Naive B cell (primary cell): Measurements from ENCODE around the gene LRRTM4. TPM values are rescaled to one million over a fixed set of nuclear protein-coding genes. Genes with fewer than 3 reads are reported as not detected.

ENCODE experiments used
- ATAC-seq, 2 donors: fragments of 150-1000 bp; cut with Tn5 transposase; 2 replicates each; pipeline ENCODE4 v1.10.0; 2021; ENCODE audit warnings: low read depth in 2 of 2, mild to moderate bottlenecking in 2 of 2, moderate library complexity in 2 of 2
- DNase-seq: peaks from one replicate; pipeline ENCODE4 v3.0.0; 2022
- H3K27ac Mint-ChIP-seq, 6 donors: one replicate each; pipeline ENCODE4 v1.8.0; 2020 to 2022; ENCODE audit warnings: mild to moderate bottlenecking in 6 of 6, mixed read lengths in 6 of 6, moderate library complexity in 5 of 6, inconsistent platforms in 2 of 6
- H3K27me3 Mint-ChIP-seq, 3 donors: one replicate each; pipeline ENCODE4 v1.8.0; 2021 to 2022; ENCODE audit warnings: mixed read lengths in 3 of 3, mild to moderate bottlenecking in 1 of 3
- H3K36me3 Mint-ChIP-seq, 2 donors: one replicate each; pipeline ENCODE4 v1.8.0; 2020 to 2022; ENCODE audit warnings: mixed read lengths in 2 of 2, inconsistent platforms in 1 of 2, mild to moderate bottlenecking in 1 of 2
- H3K4me1 Mint-ChIP-seq, 3 donors: one replicate each; pipeline ENCODE4 v1.8.0; 2020 to 2022; ENCODE audit warnings: mixed read lengths in 3 of 3, inconsistent platforms in 1 of 3, mild to moderate bottlenecking in 1 of 3, moderate library complexity in 1 of 3
- H3K4me3 Mint-ChIP-seq, 8 donors: one replicate each; pipeline ENCODE4 v1.8.0; 2020 to 2022; ENCODE audit warnings: mild to moderate bottlenecking in 8 of 8, mixed read lengths in 8 of 8, moderate library complexity in 8 of 8, inconsistent platforms in 2 of 8
- H3K9me3 Mint-ChIP-seq, 7 donors: one replicate each; pipeline ENCODE4 v1.8.0; 2020 to 2022; ENCODE audit warnings: mixed read lengths in 7 of 7, mild to moderate bottlenecking in 5 of 7, inconsistent platforms in 2 of 7, moderate library complexity in 1 of 7
- polyA plus RNA-seq, 6 donors: library from polyadenylated mRNA; unstranded; fragments of 300-500 nt; fragmentation: Illumina TruSeq; gene quantifications; one replicate each; pipeline ENCODE4 v1.2.3, GENCODE V29; 2021; ENCODE audit warnings: low read depth in 6 of 6

Gene LRRTM4
- polyA plus RNA-seq, 6 donors from 2014 or later: not detected

- Mint-ChIP-seq H3K36me3 (no peaks in the 10 kb centered on the region), H3K4me3 (no peak overlapping the region), H3K27me3 (no peaks in the 10 kb centered on the region), H3K9me3 (peaks cover 0 to 6% (median 0%) of the 10 kb centered on the region in 7 donors), H3K27ac (peak overlapping the region in 1 of 6 donors; percentile 52), H3K4me1 (no peaks in the 10 kb centered on the region)
- ATAC-seq (no peak), DNase-seq (no peak)
Observed at GRCh38 chr2:76953733-76954347, 568.3 kb downstream of the LRRTM4 start.

- Mint-ChIP-seq H3K27me3 (no peaks in the 10 kb centered on the region), H3K4me3 (no peak overlapping the region), H3K4me1 (no peaks in the 10 kb centered on the region), H3K36me3 (no peaks in the 10 kb centered on the region), H3K9me3 (peaks cover 0 to 10% (median 0%) of the 10 kb centered on the region in 7 donors), H3K27ac (no peak overlapping the region)
- DNase-seq (no peak), ATAC-seq (no peak)
Observed at GRCh38 chr2:76946631-76947145, 575.5 kb downstream of the LRRTM4 start.

GRCh38 chr2:76940559-76940958, 581.6 kb downstream of the LRRTM4 start:
- Mint-ChIP-seq H3K36me3 (no peaks in the 10 kb centered on the region), H3K4me3 (no peak overlapping the region), H3K9me3 (peaks cover 0 to 12% (median under 1%) of the 10 kb centered on the region in 7 donors), H3K27ac (no peak overlapping the region), H3K4me1 (no peaks in the 10 kb centered on the region), H3K27me3 (no peaks in the 10 kb centered on the region)
- no peak for ATAC-seq
- DNase-seq: no peak

DNA sequence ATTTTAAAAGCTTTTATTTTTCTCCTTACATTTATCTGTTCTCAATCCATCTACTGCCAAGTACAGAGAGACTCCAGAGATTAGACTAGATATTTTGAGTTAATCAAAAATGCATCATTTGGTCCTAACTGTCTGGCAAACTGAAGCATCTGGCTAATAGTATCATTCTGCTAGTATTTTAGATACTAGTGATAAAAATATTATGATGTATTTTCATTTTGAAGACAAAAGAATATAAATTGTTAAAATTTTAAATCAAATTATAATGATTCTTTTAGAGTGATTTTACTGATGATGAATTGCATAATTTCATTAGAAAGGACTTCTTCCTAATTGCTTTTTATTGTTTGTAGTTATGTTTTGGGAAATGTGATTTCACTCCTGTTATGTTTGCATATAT, 584.0 kb downstream of the LRRTM4 start:
- Mint-ChIP-seq H3K9me3 (peaks cover 0 to 4% (median 0%) of the 10 kb centered on the region in 7 donors), H3K4me3 (no peak overlapping the region), H3K36me3 (no peaks in the 10 kb centered on the region), H3K4me1 (no peaks in the 10 kb centered on the region), H3K27me3 (no peaks in the 10 kb centered on the region), H3K27ac (no peak overlapping the region)
- DNase-seq: no peak
- ATAC-seq: no peak

- no peak overlapping the region for H3K27ac Mint-ChIP-seq
Observed at GRCh38 chr2:76932550-76932949, 589.6 kb downstream of the LRRTM4 start.

GRCh38 chr2:76930056-76930744, 592.0 kb downstream of the LRRTM4 start:
- Mint-ChIP-seq H3K4me3 (no peak overlapping the region), H3K4me1 (no peaks in the 10 kb centered on the region), H3K9me3 (peaks cover 0 to 3% (median 0%) of the 10 kb centered on the region in 7 donors), H3K27ac (no peak overlapping the region), H3K27me3 (no peaks in the 10 kb centered on the region), H3K36me3 (no peaks in the 10 kb centered on the region)
- DNase-seq: no peak
- ATAC-seq: no peak

More at GRCh38 chr2:76932550-76932949, 589.6 kb downstream of the LRRTM4 start:
- no peaks in the 10 kb centered on the region for H3K4me1 Mint-ChIP-seq
- no peaks in the 10 kb centered on the region for H3K36me3 Mint-ChIP-seq
- peaks cover 0 to 3% (median 0%) of the 10 kb centered on the region in 7 donors for H3K9me3 Mint-ChIP-seq
- DNase-seq (no peak), ATAC-seq (no peak)
- no peak overlapping the region for H3K4me3 Mint-ChIP-seq
- no peaks in the 10 kb centered on the region for H3K27me3 Mint-ChIP-seq

DNA sequence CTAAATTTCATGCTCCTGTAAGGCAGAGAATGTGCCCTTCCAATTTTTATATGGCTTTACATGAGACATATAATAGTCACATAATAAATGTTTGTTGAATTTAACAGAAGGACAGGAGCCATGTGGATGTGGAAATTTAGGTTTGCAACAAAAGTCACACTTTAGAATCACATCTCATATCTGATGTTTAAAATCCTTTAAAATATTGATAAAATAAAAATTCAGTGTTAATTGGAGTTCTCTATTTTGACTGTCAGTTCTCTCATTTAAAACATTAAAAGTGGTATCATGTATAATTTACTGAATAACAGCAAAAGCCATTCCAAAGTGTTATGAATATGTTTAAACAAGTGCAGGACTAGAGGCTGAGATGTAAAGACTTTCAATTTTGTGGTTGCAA, 594.1 kb downstream of the LRRTM4 start:
- Mint-ChIP-seq H3K27me3 (no peaks in the 10 kb centered on the region), H3K4me3 (no peak overlapping the region), H3K27ac (no peak overlapping the region), H3K36me3 (no peaks in the 10 kb centered on the region), H3K9me3 (peaks cover 0 to 8% (median 0%) of the 10 kb centered on the region in 7 donors), H3K4me1 (no peaks in the 10 kb centered on the region)
- no peak for DNase-seq
- ATAC-seq: no peak

DNA sequence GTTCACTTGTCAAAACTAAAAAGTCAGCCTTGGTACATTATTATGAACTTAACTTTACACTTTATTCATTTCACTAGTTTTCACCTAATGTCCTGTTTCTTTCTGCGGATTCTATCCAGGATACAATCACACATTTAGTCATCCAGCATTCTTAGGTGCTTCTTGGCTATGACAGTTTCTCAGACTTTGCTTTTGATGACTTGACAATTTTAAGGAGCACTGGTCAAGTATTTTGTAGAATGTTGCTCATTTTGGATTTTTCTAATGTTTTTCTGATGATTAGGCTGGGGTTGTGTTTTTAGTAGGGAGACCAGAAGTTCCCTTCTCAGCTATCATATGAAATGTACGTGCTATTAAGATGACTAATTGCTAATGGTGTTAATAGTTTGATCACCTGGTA, 601.2 kb downstream of the LRRTM4 start:
- Mint-ChIP-seq H3K9me3 (peaks cover 0 to 12% (median 0%) of the 10 kb centered on the region in 7 donors), H3K4me1 (no peaks in the 10 kb centered on the region), H3K36me3 (no peaks in the 10 kb centered on the region), H3K27ac (no peak overlapping the region), H3K27me3 (no peaks in the 10 kb centered on the region), H3K4me3 (no peak overlapping the region)
- DNase-seq (no peak), ATAC-seq (no peak)

- no peaks in the 10 kb centered on the region for H3K36me3 Mint-ChIP-seq
- no peak for ATAC-seq
- peaks cover 0 to 9% (median 4%) of the 10 kb centered on the region in 7 donors for H3K9me3 Mint-ChIP-seq
- no peak overlapping the region for H3K4me3 Mint-ChIP-seq
- no peaks in the 10 kb centered on the region for H3K4me1 Mint-ChIP-seq
- DNase-seq: no peak
- H3K27me3 Mint-ChIP-seq: no peaks in the 10 kb centered on the region
- H3K27ac Mint-ChIP-seq: no peak overlapping the region
Observed at GRCh38 chr2:76895469-76895868, 626.7 kb downstream of the LRRTM4 start.

DNA sequence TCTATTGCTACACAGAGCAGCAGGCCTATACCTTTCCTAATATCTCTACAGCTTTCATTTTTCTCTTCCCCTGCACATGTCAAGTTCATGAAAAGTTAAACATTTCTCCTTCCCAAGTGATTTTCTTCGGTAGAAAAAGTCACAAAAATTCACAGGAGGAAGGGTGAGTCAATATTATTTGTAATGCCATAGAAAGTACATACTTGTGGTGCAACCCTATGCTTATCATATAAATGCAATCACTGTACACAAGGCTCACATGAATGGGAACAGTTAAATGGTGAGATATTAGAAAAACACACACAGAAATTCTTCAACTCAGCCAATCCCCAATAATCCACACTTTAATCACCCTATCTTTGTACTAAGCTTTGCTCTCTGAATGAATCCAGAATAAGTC, 651.6 kb downstream of the LRRTM4 start:
- no peak overlapping the region for H3K27ac Mint-ChIP-seq
- peaks cover 0 to 4% (median 0%) of the 10 kb centered on the region in 7 donors for H3K9me3 Mint-ChIP-seq
- H3K36me3 Mint-ChIP-seq: no peaks in the 10 kb centered on the region
- no peak for DNase-seq
- H3K27me3 Mint-ChIP-seq: no peaks in the 10 kb centered on the region
- no peaks in the 10 kb centered on the region for H3K4me1 Mint-ChIP-seq
- no peak for ATAC-seq
- no peak overlapping the region for H3K4me3 Mint-ChIP-seq

- no peak for ATAC-seq
- H3K27ac Mint-ChIP-seq: no peak overlapping the region
- no peaks in the 10 kb centered on the region for H3K36me3 Mint-ChIP-seq
Observed at GRCh38 chr2:76870011-76870410, 652.2 kb downstream of the LRRTM4 start.

DNA sequence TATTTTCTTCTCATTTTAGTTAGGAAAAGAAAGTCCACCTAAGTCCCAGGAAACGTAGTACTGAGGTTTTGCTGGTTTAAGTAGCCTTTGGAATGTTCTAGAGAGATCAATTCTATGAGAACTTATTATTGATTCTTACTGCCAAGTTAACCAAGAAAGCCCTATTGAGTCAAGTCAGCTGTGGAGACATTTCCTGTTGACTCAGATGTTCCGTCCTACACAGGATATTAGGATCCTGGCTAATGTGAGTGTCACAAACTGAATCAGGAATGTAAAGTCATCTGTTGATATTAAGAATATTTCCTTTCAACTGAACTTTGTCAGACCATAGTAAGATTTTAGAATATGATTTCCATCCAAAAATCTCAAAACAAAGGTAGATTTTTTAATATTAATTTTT, 654.3 kb downstream of the LRRTM4 start:
- DNase-seq (no peak), ATAC-seq (no peak)
- no peaks in the 10 kb centered on the region for H3K27me3 Mint-ChIP-seq
- no peaks in the 10 kb centered on the region for H3K36me3 Mint-ChIP-seq
- no peak overlapping the region for H3K27ac Mint-ChIP-seq
- no peaks in the 10 kb centered on the region for H3K4me1 Mint-ChIP-seq
- peaks cover 0 to 4% (median 0%) of the 10 kb centered on the region in 7 donors for H3K9me3 Mint-ChIP-seq
- no peak overlapping the region for H3K4me3 Mint-ChIP-seq

More at GRCh38 chr2:76870011-76870410, 652.2 kb downstream of the LRRTM4 start:
- Mint-ChIP-seq H3K4me3 (no peak overlapping the region), H3K4me1 (no peaks in the 10 kb centered on the region), H3K9me3 (peaks cover 0 to 4% (median 0%) of the 10 kb centered on the region in 7 donors), H3K27me3 (no peaks in the 10 kb centered on the region)
- DNase-seq: no peak

- Mint-ChIP-seq H3K9me3 (peaks cover 0 to 4% (median 0%) of the 10 kb centered on the region in 7 donors), H3K36me3 (no peaks in the 10 kb centered on the region), H3K4me1 (no peaks in the 10 kb centered on the region), H3K27ac (no peak overlapping the region), H3K27me3 (no peaks in the 10 kb centered on the region), H3K4me3 (no peak overlapping the region)
- no peak for DNase-seq
- ATAC-seq: no peak
Observed at GRCh38 chr2:76866464-76866863, 655.7 kb downstream of the LRRTM4 start.

DNA sequence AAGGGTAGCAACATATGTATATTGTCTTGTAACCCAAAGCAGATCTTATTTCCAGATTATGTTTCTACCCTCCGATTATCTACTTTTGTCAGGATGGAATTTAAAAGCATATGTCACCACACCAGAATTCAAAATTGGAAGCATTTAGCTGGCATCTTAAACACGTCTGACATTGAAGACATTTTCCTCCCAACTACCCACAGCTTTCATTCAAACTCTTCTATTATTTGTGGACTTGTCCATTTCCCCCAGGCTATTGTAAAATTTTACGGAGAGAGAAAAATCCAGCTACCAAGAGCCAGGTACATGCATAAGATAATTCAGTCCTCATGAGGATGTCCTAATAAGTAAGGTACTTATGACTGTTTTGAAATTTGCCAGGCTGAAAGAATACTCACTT, 659.3 kb downstream of the LRRTM4 start:
- no peak overlapping the region for H3K27ac Mint-ChIP-seq
- ATAC-seq (no peak), DNase-seq (no peak)
- no peaks in the 10 kb centered on the region for H3K36me3 Mint-ChIP-seq
- H3K27me3 Mint-ChIP-seq: no peaks in the 10 kb centered on the region
- no peak overlapping the region for H3K4me3 Mint-ChIP-seq
- no peaks in the 10 kb centered on the region for H3K4me1 Mint-ChIP-seq
- H3K9me3 Mint-ChIP-seq: peaks cover 0 to 4% (median 0%) of the 10 kb centered on the region in 7 donors
